GM19238 (cell line): ENCODE data around the gene CDK18.

ENCODE experiments used
- DNase-seq: peaks from one replicate; pipeline ENCODE4 v3.0.0; 2011; ENCODE audit warnings: low spot score; ENCODE audit not compliant: insufficient read length

Gene CDK18

GRCh38 chr1:205569411-205570172, 65.1 kb downstream of the CDK18 start:
- DNase-seq = no peak

- no peak for DNase-seq
These were observed 65.7 kb downstream of the CDK18 start for GRCh38 chr1:205570173-205570501.

- no peak for DNase-seq
These were observed 66.5 kb downstream of the CDK18 start for GRCh38 chr1:205570796-205571537.

- DNase-seq = no peak
These were observed 67.3 kb downstream of the CDK18 start for GRCh38 chr1:205571747-205572146.

GRCh38 chr1:205572421-205572820, 68.0 kb downstream of the CDK18 start:
- no peak for DNase-seq

GRCh38 chr1:205575294-205575885, 70.9 kb downstream of the CDK18 start:
- DNase-seq = no peak

- DNase-seq = no peak
These were observed 71.5 kb downstream of the CDK18 start for GRCh38 chr1:205576011-205576410.

GRCh38 chr1:205576805-205577761, 72.6 kb downstream of the CDK18 start:
- no peak for DNase-seq

GRCh38 chr1:205577874-205578658, 73.6 kb downstream of the CDK18 start:
- no peak for DNase-seq

- no peak for DNase-seq
These were observed 74.5 kb downstream of the CDK18 start for GRCh38 chr1:205578780-205579571.

GRCh38 chr1:205579711-205580110, 75.2 kb downstream of the CDK18 start:
- DNase-seq = no peak

- DNase-seq = no peak
These were observed 75.9 kb downstream of the CDK18 start for GRCh38 chr1:205580140-205580922.

- DNase-seq = no peak
These were observed 76.4 kb downstream of the CDK18 start for GRCh38 chr1:205580923-205581180.

GRCh38 chr1:205581321-205581980, 77.0 kb downstream of the CDK18 start:
- no peak for DNase-seq

GRCh38 chr1:205582046-205582445, 77.6 kb downstream of the CDK18 start:
- no peak for DNase-seq
